Ovary (tissue), 3 donors: ENCODE measurements around the gene GJB6.

Experiments
- CTCF ChIP-seq, 3 donors: fragments of 450-650 bp in 2 of 3; fragments of 200-600 bp in 1 of 3; IDR thresholded peaks; one replicate each; pipeline versions ENCODE4 v1.5.1 to v1.8.0; 2016 to 2022; ENCODE audit warnings: antibody characterized with exemption in 3 of 3, mild to moderate bottlenecking in 1 of 3
- EP300 ChIP-seq: sonication (generic); formaldehyde crosslinking; IDR thresholded peaks from one replicate; pipeline ENCODE4 v1.6.1; 2017; ENCODE audit warnings: antibody characterized with exemption
- POLR2A ChIP-seq: fragments of 450-650 bp; IDR thresholded peaks from one replicate; pipeline ENCODE4 v1.6.1; 2017; ENCODE audit warnings: antibody characterized with exemption, mild to moderate bottlenecking, moderate library complexity
- donor health status: DM: no; HTN: no; CAD: no.

GRCh38 chr13:20188667-20189553 lies 43.2 kb downstream of the GJB6 start:
- TF ChIP-seq POLR2A (no peak), EP300 (no peak), CTCF (IDR thresholded peaks at IDR 0.05) (no peak)
